Lower leg skin (tissue), 4 donors: ENCODE measurements around the gene SPINT4. TPM values are rescaled to one million over a fixed set of nuclear protein-coding genes. Genes with fewer than 3 reads are reported as not detected.
"Not testable (repeated sequence)": the region's sequence is repeated elsewhere in the genome, so short reads cannot be mapped to it uniquely, and the experiment has no call there.

Experiments used
- DNase-seq, 2 donors: peaks; one replicate each; pipeline ENCODE4 v3.0.0-alpha.2; 2019; ENCODE audit warnings: low spot score in 2 of 2
- H3K4me3 ChIP-seq: fragments of 200-600 bp; sonication (generic); 2 replicates; pipeline ENCODE4 v1.5.1; 2017; ENCODE audit warnings: mild to moderate bottlenecking, low read depth; ENCODE audit not compliant: poor library complexity, severe bottlenecking
- POLR2A ChIP-seq, 2 donors: fragments of 450-650 bp; IDR thresholded peaks; one replicate each; pipeline ENCODE4 v1.6.1; 2016 to 2017; ENCODE audit warnings: antibody characterized with exemption in 2 of 2, mild to moderate bottlenecking in 1 of 2, moderate library complexity in 1 of 2
- WGBS, 2 donors: methylation state at CpG; one replicate each; pipeline ENCODE4 v1.1.5; 2018; 5-methylcytosine and 5-hydroxymethylcytosine counted together
- intact Hi-C: fragments of 100-400 bp; cut with DNase I; formaldehyde crosslinking; loops from one replicate; pipeline ENCODE4 v1.15.0; 2023; ENCODE audit warnings: low total_unique reads
- total RNA-seq, 4 donors: library from RNA; depleted of rRNA; stranded (reverse); fragments of >200 nt; gene quantifications; one replicate each; pipeline ENCODE4 v1.1.0, GENCODE V29; 2016
- TF ChIP-seq, protein P1 (sequence below), 3 donors: fragments of 450-650 bp; IDR thresholded peaks; one replicate each; pipeline ENCODE4 v1.5.1; 2016; ENCODE audit warnings: antibody characterized with exemption in 3 of 3, mild to moderate bottlenecking in 3 of 3, moderate library complexity in 2 of 3

The SPINT4 gene
- total RNA-seq, 4 donors from 2014 or later = not detected

DNA sequence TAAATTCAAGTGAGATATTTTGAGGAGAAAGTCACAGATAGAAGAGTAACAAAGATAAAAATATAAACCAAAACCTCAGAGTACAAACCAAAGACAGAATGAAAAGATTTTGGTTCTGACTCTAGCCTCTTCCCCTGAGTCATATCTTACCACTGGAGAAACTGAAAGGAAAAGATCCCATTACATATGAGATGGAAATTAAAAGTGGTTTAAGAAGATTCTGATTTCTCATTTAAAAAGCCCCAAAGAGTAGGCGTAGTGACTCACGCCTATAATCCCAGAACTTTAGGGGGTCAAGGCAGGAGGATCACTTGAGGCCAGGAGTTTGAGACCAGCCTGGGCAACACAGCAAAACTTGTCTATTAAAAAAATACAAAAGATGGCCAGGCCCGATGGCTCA lies 30.6 kb downstream of the SPINT4 start:
- H3K4me3 ChIP-seq = no peak overlapping the region
- WGBS, 2 donors = 87 to 97% methylated on average over 3 of the region's 3 CpGs
- TF ChIP-seq POLR2A (IDR thresholded peaks at IDR 0.05) = no peak
- TF ChIP-seq, protein P1, sequence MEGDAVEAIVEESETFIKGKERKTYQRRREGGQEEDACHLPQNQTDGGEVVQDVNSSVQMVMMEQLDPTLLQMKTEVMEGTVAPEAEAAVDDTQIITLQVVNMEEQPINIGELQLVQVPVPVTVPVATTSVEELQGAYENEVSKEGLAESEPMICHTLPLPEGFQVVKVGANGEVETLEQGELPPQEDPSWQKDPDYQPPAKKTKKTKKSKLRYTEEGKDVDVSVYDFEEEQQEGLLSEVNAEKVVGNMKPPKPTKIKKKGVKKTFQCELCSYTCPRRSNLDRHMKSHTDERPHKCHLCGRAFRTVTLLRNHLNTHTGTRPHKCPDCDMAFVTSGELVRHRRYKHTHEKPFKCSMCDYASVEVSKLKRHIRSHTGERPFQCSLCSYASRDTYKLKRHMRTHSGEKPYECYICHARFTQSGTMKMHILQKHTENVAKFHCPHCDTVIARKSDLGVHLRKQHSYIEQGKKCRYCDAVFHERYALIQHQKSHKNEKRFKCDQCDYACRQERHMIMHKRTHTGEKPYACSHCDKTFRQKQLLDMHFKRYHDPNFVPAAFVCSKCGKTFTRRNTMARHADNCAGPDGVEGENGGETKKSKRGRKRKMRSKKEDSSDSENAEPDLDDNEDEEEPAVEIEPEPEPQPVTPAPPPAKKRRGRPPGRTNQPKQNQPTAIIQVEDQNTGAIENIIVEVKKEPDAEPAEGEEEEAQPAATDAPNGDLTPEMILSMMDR (IDR thresholded peaks at IDR 0.05) = no peak
- no peak for DNase-seq
- intact Hi-C loops = no loop called here

DNA sequence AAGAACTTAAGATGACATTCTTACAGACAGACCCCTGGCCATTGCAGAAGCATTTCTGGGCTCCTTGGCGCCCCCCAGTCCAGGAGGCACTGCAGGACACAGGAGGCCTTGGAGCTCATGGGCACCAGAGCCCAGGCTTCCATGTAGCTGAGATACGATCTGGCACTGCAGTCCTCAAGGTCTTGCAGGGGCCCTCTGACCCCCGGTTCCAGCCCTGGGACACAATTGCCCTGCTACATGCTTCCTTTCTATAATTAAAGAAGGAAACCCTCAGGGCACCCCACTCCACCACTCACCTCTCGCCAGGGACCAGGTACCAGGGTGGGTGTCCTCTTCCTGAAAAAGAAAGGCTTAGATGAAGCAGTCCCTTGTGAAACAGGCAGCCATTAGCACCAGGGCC lies 35.9 kb downstream of the SPINT4 start:
- intact Hi-C loops = no loop called here
- WGBS, 2 donors = 88 to 89% methylated on average over 4 of the region's 4 CpGs
- TF ChIP-seq POLR2A (IDR thresholded peaks at IDR 0.05) = no peak
- TF ChIP-seq, protein P1 (IDR thresholded peaks at IDR 0.05) = no peak
- no peak for DNase-seq
- no peak overlapping the region for H3K4me3 ChIP-seq

DNA sequence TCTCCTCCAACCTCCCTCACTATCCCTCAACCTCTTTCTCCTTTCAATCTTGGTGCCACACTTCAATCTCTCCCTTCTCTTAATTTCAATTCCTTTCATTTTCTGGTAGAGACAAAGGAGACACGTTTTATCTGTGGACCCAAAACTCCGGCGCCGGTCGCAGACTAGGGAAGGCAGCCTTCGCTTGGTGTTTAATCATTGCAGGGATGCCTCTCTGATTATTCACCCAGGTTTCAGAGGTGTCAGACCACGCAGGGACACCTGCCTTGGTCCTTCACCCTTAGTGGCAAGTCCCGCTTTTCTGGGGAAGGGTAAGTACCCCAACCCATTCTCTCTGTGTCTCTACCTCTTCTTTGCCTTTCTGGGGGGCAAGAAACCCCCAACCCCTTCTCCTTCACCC lies 37.8 kb downstream of the SPINT4 start:
- not testable (repeated sequence) for H3K4me3 ChIP-seq, DNase-seq
- WGBS, 2 donors = 69 to 88% methylated on average over 8 of the region's 8 CpGs
- intact Hi-C loops = loop anchor here (10.0 kb wide), 1 partner anchor 445 kb away; no protein-coding TSS in a partner anchor

DNA sequence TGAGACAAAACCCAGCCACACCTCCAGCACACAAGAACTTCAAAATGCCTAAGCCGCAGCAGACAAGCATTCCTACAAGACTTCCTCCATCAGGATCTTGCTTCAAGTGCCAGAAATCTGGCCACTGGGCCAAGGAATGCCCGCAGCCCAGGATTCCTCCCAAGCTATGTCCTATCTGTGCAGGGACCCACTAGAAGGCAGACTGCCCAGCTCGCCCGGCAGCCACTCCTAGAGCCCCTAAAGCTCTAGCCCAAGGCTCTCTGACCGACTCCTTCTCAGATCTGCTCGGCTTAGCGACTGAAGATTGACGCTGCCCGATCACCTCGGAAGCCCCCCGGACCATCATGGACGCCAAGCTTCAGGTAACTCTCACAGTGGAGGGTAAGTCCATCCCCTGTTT lies 39.8 kb downstream of the SPINT4 start:
- WGBS, 2 donors = 89 to 91% methylated on average over 12 of the region's 12 CpGs
- intact Hi-C loops = loop anchor here (10.0 kb wide), 1 partner anchor 447 kb away; no protein-coding TSS in a partner anchor
- not testable (repeated sequence) for DNase-seq, H3K4me3 ChIP-seq

DNA sequence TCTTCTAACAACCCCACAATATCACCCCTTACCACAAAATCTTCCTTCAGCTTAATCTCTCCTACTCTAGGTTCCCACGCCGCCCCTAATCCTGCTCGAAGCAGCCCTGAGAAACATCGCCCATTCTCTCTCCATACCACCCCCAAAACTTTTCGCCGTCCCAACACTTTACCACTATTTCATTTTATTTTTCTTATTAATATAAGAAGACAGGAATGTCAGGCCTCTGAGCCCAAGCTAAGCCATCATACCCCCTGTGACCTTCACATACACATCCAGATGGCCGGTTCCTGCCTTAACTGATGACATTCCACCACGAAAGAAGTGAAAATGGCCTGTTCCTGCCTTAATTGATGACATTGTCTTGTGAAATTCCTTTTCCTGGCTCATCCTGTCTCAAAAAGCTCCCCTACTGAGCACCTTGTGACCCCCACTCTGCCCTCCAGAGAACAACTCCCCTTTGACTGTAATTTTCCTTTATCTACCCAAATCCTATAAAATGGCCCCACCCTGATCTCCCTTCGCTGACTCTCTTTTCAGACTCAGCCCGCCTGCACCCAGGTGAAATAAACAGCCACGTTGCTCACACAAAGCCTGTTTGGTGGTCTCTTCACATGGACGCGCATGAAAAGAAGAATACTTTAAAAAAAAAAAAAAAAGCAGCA lies 42.6 kb downstream of the SPINT4 start:
- DNase-seq = not testable (repeated sequence)
- intact Hi-C loops = loop anchor here (10.0 kb wide), 1 partner anchor 450 kb away; no protein-coding TSS in a partner anchor
- 86% methylated on average over 13 of the region's 13 CpGs for WGBS, 2 donors

DNA sequence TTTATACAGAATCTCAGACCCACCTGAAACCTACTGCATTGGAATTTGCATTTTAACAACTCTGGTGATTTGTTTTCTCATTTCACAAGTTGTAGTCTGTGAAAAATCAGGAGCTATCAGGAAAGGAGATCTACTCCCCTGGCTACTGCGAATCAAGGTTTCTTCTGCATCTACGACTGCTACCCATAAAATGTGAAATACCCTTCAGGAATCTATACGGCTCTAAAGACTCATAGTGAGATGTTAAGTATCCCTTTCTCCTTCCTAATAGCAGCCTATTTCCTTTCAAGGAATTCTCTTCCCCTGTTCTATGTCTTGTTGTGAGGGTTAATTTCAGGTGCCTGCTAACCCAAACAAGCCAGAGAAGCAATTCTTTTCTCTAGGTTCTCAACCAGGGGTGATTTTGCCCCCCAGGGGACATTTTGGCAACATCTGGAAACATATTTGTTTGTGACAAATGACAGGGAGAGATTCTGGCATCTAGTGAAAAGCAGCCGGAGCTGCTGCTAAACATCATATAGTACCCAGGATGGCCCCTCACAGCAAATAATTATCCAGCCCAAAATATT lies 43.2 kb downstream of the SPINT4 start:
- TF ChIP-seq POLR2A (IDR thresholded peaks at IDR 0.05) = no peak
- TF ChIP-seq, protein P1 (IDR thresholded peaks at IDR 0.05) = no peak
- no peak overlapping the region for H3K4me3 ChIP-seq
- DNase-seq = no peak
- WGBS, 2 donors = 64 to 78% methylated on average over 4 of the region's 4 CpGs
- intact Hi-C loops = loop anchor here (10.0 kb wide), 1 partner anchor 451 kb away; no protein-coding TSS in a partner anchor

More for the DNA sequence above, 42.6 kb downstream of the SPINT4 start:
- H3K4me3 ChIP-seq = not testable (repeated sequence)

DNA sequence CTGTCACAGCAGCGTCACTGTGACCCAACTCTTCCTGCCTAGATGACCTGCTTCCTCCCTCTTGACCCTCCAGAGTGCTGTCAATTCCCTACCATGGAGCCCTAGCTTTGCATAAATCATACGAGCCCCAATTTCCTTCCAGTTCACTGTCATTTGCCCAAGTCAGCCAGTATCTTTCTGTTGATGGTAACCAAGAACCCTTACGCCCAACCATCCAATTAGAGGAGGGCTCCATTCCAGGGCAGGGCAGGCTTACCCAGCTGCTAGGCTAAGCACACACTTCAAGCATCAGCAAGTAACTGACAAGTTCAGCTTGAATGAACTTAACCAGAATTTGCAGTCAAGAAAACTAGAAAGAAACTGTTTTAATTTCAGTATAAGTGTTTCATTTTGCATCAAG lies 43.8 kb downstream of the SPINT4 start:
- intact Hi-C loops = loop anchor here (10.0 kb wide), 1 partner anchor 451 kb away; no protein-coding TSS in a partner anchor
- no peak overlapping the region for H3K4me3 ChIP-seq
- DNase-seq = no peak
- TF ChIP-seq, protein P1 (IDR thresholded peaks at IDR 0.05) = no peak
- no peak for TF ChIP-seq POLR2A (IDR thresholded peaks at IDR 0.05)
- 67 to 74% methylated on average over 3 of the region's 3 CpGs for WGBS, 2 donors
